Loucy (cell line): ENCODE results near the gene MOB1A.

Experiments used
- EZH2phosphoT487 ChIP-seq: fragments of 200-600 bp; IDR thresholded peaks from 2 replicates; pipeline ENCODE4 v1.6.1; 2018; ENCODE audit warnings: antibody characterized with exemption, mild to moderate bottlenecking, moderate library complexity, borderline replicate concordance
- TF ChIP-seq, protein P1 (sequence below): fragments of 200-600 bp; sonication (generic); conservative IDR thresholded peaks from 2 replicates; pipeline ENCODE4 v1.5.1; 2014; ENCODE audit warnings: mild to moderate bottlenecking, antibody characterized with exemption, low read length

DNA sequence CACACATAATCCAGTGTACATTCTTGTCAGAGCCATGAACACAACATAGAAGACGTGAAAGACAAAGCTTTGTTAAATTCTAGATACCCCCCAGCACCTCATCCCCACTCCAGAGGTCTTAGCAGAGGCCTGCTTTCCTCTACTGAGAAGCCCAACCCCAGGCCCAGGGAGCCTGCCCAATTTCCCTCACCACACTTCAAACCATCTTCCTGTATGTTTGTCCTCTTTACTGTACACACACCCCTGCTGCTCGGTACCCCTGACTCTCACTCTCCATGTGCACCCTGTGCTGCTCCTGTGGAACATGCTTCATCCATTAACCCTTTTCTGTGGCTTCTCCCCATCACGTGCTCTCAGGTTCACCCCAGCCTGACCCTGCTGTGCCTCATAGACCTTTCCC is 68.1 kb downstream of the MOB1A start:
- TF ChIP-seq, protein P1, sequence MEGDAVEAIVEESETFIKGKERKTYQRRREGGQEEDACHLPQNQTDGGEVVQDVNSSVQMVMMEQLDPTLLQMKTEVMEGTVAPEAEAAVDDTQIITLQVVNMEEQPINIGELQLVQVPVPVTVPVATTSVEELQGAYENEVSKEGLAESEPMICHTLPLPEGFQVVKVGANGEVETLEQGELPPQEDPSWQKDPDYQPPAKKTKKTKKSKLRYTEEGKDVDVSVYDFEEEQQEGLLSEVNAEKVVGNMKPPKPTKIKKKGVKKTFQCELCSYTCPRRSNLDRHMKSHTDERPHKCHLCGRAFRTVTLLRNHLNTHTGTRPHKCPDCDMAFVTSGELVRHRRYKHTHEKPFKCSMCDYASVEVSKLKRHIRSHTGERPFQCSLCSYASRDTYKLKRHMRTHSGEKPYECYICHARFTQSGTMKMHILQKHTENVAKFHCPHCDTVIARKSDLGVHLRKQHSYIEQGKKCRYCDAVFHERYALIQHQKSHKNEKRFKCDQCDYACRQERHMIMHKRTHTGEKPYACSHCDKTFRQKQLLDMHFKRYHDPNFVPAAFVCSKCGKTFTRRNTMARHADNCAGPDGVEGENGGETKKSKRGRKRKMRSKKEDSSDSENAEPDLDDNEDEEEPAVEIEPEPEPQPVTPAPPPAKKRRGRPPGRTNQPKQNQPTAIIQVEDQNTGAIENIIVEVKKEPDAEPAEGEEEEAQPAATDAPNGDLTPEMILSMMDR = no peak
- TF ChIP-seq EZH2phosphoT487 = no peak
